Stimulated activated CD4-positive, alpha-beta T cell treated with anti-CD3 and anti-CD28 coated beads, Interleukin-4, amount 100 ng/mL, for 48 hours (primary cell): ENCODE measurements around the gene ADGRG1.

Experiments
- DNase-seq, 2 donors: peaks; one replicate each; pipeline ENCODE4 v3.0.0-alpha.2; 2020; ENCODE audit warnings: low read depth in 2 of 2

Gene ADGRG1

DNA sequence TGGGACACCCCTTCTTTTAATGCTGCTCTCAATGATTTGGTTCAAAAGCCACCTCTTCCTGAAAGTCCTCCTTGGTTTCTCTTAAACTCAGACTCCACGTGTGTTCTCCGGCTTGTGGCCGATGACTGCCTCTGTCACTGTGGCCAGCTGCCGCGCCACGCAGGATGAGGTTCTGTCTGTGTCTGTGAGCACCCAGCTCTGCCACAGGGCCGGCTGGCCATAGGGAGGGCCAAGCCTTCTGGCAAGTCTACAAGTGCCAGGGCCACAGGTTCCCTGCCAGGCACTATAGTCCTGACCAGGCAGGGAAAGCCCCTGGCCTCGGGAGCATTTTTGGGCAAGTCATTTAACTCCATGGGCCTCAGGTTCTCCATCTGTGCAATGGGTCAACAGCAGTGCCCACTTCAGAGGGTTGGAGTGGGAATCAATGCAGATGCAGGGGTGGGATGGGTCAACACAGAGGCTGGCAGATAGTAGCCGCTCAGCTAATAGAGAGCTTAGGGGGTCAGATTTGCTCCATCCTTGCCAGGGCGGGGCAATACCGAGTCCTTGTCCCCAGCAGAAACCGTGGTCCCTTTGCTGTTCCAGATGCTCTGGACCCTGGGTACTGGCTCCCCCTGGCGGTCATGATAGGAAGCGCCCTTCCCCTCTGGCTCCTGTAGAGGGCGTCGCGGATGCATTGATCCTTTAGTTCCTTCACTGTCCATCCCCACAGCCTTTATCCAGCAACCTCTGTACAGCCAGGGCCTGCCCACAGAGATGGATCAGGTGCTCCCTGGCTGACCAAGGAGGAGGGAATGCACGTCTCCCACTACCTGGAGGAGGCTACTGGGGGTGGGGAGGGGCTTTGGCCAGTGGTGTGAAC is 20.4 kb downstream of the ADGRG1 start:
- DNase-seq, result peak; percentile 71 to 85

DNA sequence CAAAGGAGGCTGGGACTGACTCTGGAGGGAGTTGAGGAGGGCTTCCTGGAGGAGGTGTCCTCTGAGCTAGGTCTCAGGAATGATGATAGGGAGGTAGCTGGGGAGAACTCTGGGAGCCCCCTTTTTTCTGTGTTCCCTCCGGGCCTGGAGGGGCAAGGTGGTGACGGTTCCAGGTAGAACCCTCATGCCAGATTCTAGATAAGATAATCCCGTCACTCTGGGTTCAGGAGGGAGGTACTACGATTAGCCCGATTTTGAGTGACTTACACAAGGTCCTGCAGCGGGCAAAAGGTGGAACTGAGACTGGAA is 21.0 kb downstream of the ADGRG1 start:
- no peak for DNase-seq

DNA sequence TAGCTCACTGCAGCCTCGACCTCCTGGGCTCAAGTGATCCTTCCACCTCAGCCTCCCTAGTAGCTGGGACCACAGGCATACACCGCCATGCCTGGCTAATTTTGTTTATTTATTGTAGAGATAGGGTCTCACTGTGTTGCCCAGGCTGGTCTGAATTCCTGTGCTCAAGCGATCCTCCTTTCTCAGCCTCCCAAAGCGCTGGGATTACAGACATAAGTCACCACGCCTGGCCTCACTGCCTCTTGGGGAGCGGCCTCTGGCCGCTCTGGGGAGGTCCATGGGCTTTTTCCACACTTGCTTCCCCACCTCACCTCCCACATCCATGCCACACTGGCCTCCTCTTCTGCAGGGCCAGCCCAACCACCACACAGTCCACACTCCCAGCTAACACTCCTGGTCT is 21.4 kb downstream of the ADGRG1 start:
- no peak for DNase-seq

DNA sequence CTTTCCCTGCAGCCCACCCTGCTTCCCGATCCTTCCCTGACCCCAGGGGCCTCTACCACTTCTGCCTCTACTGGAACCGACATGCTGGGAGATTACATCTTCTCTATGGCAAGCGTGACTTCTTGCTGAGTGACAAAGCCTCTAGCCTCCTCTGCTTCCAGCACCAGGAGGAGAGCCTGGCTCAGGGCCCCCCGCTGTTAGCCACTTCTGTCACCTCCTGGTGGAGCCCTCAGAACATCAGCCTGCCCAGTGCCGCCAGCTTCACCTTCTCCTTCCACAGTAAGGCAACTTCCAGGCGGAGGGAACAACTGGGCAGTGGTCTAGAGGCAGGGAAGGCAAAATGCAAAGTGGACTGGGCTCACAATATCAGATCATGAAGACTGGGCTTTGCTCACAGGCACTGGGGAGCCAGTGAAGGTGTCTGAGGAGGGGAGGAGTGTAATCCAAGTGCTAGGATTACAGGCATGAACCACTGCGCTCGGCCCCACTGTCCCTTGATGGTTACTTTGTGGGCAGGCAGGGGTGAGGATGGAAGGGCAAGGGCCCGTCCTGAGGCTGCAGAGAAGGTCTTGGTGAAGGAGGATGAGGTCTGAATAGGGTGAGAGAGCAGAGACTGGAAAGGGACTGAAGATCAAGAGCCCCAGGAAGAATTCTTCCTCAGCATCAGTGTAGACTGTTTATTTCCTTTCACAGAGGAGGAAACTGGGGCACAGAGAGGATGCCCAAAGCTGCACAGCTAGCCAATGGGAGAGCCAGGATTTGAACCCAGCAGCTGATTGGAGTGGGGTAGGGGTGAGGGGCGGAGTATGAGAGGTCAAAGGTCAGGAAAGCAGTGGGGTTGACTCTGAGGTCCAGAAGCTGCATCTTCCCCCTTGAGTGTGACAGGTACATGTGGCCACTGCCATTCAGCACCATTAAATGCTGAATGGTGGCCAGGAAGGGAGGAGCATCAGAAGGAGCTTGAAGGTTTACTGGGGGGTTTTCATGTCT is 23.2 kb downstream of the ADGRG1 start:
- DNase-seq, result no peak

DNA sequence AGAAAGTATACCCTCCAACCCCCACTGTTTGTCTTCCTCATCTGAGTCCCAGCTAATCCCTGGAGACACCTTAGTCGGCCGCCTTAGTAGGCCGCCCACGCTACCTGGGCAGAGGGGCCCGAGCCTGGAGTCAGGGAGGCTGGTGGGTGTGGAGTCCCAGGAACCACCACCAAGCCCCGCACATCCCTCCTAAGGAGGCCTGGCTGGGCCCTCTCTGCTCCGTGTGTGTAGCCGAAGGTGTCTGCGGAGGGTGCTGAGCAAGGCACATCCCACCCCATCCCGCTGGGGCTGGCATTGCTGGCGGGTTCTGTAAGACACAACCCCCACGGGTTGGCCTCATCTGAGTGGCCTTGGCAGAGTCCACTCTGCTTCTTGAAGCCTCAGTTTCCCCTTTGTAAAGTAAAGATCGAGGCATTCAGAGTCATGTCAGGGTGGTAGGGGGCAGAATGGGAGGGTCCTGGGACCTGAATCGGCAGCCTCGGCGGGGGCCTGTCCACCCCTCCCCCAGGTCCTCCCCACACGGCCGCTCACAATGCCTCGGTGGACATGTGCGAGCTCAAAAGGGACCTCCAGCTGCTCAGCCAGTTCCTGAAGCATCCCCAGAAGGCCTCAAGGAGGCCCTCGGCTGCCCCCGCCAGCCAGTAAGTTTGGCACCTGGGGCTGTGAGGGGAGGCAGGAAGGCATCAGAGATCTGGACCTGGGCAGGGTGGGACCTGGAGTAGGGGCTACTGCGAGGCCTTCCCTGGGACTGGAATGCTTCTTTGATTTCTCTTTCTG is 24.5 kb downstream of the ADGRG1 start:
- DNase-seq, result no peak

DNA sequence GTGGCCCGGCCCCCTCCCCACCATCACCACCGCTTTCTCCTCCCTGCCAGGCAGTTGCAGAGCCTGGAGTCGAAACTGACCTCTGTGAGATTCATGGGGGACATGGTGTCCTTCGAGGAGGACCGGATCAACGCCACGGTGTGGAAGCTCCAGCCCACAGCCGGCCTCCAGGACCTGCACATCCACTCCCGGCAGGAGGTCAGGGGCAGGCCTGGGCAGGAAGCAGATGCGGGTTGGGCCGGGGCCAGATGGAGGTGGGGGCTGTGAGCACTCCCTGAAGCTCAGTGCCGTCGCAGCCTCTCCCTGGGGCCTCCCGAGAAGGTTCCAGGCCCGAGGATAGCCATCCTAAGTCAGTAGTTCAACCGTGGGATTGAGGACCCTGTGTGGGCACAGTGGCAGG is 25.5 kb downstream of the ADGRG1 start:
- DNase-seq, result no peak

DNA sequence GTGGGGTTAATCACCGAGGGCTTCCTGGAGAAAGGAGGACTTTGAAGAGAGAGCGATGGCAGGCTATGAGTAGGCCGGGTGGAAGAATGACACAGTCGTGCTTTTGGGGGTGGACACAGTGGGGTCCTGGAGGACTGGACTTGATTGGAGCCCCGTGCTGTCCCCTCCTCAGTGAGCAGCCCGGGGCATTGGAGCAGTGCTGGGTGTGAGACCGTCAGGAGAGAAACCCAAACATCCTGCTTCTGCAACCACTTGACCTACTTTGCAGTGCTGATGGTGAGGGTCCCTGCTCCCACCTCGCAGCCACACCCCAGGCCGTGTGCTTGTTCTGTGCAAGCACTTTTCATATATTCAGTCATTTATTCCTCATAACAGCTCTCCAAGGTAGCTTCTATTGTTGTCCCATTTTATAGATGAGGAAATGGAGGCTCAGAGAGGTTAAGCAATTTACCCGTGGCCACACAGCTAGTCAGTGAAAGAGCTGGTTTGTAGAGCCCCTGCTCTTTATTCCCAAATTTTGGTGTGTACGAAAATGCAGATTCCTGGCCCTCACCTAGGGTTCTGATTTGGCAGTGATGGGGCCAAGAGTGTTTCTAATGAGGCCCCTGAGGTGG is 28.0 kb downstream of the ADGRG1 start:
- DNase-seq, result no peak

DNA sequence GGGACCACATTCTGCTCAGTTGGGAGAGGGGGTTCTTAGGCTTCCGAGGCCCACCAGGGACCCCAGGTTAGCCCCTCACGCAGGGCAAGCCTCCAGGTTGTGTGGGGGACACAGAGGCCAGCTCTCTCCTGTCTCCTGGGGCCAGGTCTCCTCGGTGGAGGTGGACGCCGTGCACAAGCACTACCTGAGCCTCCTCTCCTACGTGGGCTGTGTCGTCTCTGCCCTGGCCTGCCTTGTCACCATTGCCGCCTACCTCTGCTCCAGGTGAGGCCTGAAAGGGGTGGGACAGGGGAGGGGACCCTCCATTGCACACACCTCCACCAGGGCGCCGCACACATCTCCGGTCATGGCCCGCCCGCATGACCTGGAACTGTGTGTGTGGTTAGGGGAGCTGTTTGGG is 28.8 kb downstream of the ADGRG1 start:
- DNase-seq, result no peak

DNA sequence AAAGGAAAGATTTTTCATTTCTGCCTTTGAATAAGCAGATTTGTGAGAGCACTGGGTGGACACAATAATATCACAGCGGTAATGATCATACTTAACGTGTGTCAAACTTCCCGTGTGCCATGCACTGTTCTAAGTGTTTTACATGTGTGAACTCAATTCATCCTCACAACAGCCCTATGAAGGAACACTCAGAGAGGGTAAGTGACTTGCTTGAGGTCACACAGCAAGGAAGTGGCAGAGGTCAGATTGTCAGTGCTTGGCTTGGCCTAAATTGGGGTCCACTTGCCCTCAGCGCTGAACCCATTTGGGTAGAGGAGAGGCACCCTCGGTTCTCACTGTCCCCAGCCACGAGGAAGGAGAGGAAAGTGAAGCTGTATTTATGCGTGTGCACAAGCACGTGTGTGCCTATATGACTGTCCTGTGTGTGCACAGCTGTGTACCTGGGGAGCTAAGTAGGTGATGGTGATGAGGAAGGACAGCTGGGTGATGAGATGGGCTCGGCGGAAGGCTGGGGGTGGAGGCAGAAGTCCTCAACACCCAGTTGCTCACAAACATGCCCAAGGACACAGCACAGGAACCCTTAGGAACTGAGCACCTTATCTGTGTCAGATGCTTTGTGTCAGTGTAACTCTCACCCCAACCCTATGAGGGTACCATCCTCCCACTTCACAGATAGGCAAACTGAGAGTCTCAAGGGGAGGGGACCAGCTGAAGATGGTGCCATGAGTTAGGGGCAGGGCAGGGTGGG is 29.9 kb downstream of the ADGRG1 start:
- no peak for DNase-seq

DNA sequence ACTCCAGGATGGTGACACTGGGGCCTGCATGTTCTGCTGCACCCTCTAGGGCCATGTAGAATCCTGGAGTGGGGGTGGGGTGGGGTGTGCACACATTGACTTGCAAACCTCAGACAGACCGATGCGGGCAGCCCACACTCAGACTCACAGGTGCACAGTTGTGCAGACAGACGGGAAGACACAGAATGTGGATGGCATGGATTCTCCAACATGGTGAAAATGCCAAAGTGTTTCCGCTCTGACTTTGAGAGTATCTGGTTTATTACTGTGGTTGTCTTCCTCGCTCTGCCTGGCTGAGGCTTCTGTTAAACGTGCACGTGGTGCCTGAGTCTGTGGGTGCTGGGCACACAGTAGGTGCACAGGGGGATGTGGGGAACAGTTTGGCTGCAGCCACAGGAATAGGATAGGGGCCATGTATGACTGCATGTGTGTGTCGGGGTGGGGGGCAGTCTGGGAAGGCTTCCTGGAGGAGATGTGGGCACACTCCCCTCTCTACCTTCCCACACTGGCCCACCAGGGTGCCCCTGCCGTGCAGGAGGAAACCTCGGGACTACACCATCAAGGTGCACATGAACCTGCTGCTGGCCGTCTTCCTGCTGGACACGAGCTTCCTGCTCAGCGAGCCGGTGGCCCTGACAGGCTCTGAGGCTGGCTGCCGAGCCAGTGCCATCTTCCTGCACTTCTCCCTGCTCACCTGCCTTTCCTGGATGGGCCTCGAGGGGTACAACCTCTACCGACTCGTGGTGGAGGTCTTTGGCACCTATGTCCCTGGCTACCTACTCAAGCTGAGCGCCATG is 30.6 kb downstream of the ADGRG1 start:
- DNase-seq, result no peak

DNA sequence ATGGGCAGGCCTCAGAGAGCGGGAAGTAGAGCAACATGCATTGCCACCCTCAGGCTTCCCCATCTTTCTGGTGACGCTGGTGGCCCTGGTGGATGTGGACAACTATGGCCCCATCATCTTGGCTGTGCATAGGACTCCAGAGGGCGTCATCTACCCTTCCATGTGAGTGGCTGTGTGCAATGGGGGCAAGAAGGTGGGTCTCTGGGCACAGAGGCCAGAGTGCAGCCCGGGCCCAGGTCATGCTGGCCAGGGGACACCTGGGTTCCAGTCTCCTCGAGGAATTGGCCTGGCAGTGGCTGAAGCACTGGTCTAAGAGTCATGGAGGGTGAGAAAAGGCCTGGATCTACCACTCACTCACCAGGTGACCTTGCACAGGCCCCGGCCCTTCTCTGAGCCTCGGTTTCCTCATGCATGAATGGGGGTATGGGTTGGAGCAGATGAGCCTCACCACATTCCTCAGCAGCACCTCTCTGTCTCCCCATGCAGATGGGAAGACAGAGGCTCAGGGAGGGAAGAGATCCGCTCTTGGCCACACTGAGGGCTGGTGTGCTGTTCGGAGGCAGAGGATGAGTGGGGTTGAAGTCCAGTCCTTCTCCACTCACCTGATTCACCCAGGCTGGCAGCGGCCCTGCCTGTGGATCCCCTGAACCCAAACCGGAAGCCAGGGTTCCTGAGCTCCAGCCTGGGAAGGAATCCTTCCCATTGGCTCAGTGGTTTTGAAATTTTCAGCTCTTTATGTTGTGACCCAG is 32.5 kb downstream of the ADGRG1 start:
- DNase-seq, result no peak

DNA sequence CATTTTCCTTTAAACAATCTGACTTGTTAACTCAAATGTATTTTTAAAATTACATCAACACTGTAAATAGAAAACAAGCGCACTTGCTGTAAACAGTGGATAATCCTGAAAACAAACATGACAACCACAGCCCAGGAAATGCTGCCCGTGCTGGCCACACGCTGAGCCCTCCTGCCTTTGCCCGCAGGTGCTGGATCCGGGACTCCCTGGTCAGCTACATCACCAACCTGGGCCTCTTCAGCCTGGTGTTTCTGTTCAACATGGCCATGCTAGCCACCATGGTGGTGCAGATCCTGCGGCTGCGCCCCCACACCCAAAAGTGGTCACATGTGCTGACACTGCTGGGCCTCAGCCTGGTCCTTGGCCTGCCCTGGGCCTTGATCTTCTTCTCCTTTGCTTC is 33.1 kb downstream of the ADGRG1 start:
- no peak for DNase-seq

DNA sequence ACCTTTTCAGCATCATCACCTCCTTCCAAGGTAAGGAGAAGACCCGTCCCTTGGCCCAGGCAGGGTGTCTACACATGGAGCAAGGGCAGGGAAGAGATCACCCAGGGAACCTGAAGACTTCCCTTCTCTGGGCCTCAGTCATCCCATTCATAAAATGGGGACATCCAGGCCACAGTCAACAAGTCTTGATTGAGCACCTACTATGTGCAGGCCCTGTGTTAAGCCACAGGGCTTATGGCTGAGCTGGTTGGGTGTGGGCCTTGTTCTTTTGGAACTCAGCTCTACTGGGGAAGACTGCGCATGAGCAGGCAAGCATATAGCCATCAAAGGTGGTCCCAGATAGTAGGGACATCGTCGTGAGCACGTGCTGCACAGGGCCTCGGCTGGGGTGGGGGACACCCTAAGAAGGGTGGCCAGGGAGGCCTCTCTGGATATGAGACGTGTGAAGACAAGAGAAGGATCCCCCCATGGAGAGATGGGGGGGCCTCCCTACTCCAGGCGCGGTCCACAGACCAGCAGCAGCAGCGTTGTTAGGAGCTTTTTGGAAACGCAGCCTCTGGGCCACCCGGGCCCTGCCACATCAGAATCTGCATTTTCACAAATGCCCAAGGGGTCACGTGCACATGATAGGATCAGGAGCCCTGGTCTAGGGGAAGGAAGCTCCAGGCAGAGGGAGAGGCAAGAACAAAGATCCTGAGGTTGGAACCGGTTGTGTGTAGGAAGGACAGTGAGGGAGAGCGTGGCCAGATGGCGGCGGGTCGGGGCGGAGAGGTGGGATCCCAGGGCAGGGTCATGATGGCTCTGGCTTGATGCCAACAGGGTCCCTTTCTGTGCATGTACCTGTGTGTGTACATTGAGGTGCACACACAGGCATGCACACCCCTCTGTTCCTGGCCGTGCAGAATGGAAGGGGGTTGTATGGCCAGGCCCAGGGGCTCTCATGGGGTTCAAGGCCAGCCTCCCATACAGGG is 33.8 kb downstream of the ADGRG1 start:
- DNase-seq, result no peak

DNA sequence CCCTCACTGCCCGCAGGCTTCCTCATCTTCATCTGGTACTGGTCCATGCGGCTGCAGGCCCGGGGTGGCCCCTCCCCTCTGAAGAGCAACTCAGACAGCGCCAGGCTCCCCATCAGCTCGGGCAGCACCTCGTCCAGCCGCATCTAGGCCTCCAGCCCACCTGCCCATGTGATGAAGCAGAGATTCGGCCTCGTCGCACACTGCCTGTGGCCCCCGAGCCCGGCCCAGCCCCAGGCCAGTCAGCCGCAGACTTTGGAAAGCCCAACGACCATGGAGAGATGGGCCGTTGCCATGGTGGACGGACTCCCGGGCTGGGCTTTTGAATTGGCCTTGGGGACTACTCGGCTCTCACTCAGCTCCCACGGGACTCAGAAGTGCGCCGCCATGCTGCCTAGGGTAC is 35.0 kb downstream of the ADGRG1 start:
- no peak for DNase-seq

DNA sequence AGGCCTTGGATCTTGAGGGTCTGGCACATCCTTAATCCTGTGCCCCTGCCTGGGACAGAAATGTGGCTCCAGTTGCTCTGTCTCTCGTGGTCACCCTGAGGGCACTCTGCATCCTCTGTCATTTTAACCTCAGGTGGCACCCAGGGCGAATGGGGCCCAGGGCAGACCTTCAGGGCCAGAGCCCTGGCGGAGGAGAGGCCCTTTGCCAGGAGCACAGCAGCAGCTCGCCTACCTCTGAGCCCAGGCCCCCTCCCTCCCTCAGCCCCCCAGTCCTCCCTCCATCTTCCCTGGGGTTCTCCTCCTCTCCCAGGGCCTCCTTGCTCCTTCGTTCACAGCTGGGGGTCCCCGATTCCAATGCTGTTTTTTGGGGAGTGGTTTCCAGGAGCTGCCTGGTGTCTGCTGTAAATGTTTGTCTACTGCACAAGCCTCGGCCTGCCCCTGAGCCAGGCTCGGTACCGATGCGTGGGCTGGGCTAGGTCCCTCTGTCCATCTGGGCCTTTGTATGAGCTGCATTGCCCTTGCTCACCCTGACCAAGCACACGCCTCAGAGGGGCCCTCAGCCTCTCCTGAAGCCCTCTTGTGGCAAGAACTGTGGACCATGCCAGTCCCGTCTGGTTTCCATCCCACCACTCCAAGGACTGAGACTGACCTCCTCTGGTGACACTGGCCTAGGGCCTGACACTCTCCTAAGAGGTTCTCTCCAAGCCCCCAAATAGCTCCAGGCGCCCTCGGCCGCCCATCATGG is 35.7 kb downstream of the ADGRG1 start:
- DNase-seq, result no peak

DNA sequence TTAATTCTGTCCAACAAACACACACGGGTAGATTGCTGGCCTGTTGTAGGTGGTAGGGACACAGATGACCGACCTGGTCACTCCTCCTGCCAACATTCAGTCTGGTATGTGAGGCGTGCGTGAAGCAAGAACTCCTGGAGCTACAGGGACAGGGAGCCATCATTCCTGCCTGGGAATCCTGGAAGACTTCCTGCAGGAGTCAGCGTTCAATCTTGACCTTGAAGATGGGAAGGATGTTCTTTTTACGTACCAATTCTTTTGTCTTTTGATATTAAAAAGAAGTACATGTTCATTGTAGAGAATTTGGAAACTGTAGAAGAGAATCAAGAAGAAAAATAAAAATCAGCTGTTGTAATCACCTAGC is 36.2 kb downstream of the ADGRG1 start:
- DNase-seq, result no peak

DNA sequence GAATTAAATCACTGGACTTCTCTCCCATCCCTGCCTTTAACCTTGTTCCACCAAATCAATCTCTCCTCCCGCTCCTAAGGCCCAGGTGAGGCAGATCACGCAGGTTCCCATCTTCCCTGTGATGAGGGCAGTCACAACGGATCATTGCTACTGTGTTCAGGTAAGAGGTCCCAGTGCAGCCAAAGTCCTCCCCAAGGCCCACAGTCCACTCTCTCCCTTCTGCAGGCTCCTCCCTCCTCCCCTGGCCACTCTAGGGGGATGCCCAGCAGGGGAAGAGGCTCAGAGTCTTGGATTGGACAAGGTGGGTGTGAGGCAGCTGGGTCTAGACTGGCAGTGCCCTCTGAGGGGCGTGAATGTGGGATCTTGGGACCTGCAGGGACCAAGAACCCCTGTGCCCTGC is 37.1 kb downstream of the ADGRG1 start:
- DNase-seq, result no peak
